GM19468 (cell line): ENCODE data around the gene IGF1.

Experiments used
- ATAC-seq: cut with Tn5 transposase; IDR thresholded peaks from one replicate; pipeline ENCODE4 v1.9.1; 2021; ENCODE audit warnings: mild to moderate bottlenecking, moderate library complexity, moderate number of reproducible peaks; ENCODE audit not compliant: unreplicated experiment; ENCODE audit errors: extremely low read depth

The IGF1 gene

GRCh38 chr12:102480406-102480805 is at the start of gene IGF1:
Gene IGF1 (minus strand): TSS chr12:102480563. CDS start chr12:102480381, 182 bp downstream.
- ATAC-seq, result no peak

DNA sequence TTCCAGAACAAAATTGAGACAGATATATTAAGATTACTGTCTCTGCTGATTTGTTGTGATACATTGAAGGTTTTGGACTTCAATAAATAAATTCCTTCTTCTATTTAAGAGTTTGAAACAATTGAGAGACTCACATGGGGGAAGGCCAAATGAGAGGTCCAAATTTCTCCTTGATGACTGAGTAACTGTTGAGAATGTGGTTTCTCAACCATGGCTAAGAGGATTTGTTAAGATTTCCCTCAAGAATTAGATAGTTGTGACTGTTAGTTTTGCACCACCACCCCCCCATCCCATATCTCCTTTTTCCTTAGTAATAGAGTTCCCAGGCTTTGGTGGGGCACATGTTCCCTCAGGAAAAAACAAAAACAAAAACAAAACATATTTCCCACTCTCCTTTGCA is 47.7 kb upstream of the IGF1 start:
- no peak for ATAC-seq

GRCh38 chr12:102527171-102527720 is 46.9 kb upstream of the IGF1 start:
- no peak for ATAC-seq

DNA sequence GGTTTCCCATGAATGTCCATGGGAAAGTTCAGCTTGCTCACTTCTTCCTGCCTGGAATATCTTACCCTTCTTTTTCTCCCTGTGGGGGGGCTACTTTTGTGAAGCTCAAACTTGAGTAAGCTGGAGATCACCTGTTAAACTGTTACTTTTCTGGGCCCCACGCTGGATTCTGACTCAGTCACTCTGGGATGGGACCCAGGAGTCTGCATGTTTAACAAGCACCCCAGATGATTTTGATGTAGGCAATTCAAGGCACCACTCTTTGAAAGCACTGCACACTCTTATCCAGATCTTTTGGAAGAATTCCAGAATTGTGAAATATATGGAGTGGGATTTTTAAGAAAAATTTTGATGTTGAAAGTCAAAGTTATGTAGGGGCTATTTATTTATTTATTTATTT is 46.3 kb upstream of the IGF1 start:
- no peak for ATAC-seq

DNA sequence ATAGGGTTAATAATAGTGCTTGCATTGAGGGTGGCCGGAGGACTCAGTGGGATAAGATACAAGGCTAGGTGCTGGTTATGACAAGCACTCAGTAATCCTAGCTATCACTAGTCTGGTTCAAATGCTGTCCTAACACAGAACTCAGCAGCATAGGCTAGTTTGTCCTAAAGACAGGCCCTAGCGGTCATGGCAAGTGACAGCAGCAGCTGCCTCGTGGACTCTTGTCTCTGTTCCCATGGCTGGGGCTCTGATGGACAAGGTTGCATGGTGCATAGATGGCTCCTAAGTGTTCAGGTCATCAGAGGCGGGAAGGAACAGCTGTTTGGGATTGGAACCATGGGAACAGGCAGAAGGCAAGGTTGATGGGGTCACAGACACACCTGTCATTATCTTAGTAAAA is 42.4 kb upstream of the IGF1 start:
- ATAC-seq, result no peak

GRCh38 chr12:102521662-102522277 is 41.4 kb upstream of the IGF1 start:
- no peak for ATAC-seq

GRCh38 chr12:102518871-102519270 is 38.5 kb upstream of the IGF1 start:
- ATAC-seq, result no peak

DNA sequence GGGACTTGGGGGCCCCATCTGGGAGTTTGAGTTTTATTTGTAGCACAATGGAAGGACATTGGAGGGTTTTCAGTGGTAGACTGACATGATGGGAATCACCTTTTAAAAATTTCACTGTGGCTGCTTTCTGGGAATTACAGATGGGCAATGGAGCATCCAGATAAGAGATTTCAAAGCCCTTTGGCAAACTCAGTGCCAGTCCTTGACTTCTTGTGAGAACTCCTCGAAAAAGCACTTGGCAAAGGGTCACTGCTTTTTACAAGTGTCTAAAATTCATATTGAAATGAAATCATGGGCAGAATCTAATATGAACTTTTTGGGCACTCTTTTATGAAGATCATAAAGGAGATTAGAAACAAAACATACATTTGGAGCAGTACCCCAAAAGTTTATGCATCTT is 34.3 kb upstream of the IGF1 start:
- no peak for ATAC-seq

GRCh38 chr12:102513739-102514138 is 33.4 kb upstream of the IGF1 start:
- no peak for ATAC-seq

GRCh38 chr12:102513272-102513671 is 32.9 kb upstream of the IGF1 start:
- ATAC-seq, result no peak

- no peak for ATAC-seq
These were observed 32.2 kb upstream of the IGF1 start for GRCh38 chr12:102512523-102512922.

DNA sequence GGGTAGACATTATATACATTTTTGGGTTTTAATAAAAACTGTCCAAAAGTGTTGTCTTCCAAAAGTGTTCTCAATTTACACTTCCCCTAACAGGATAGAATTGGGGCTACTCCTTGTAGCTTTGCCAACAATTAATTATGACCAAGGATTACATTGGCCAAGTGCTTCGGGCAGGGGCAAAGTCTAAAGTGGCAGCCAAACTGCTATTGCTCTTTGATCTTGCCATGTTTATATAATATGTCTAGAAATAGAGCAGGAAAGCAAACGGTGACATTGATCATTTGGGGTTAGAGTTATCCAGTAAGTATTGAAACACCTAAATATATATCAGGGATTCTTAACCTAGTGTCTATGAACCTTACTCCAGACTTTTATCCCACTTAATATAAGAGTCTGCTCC is 31.2 kb upstream of the IGF1 start:
- no peak for ATAC-seq

GRCh38 chr12:102510463-102510862 is 30.1 kb upstream of the IGF1 start:
- ATAC-seq, result no peak

- no peak for ATAC-seq
These were observed 29.7 kb upstream of the IGF1 start for GRCh38 chr12:102510031-102510430.

DNA sequence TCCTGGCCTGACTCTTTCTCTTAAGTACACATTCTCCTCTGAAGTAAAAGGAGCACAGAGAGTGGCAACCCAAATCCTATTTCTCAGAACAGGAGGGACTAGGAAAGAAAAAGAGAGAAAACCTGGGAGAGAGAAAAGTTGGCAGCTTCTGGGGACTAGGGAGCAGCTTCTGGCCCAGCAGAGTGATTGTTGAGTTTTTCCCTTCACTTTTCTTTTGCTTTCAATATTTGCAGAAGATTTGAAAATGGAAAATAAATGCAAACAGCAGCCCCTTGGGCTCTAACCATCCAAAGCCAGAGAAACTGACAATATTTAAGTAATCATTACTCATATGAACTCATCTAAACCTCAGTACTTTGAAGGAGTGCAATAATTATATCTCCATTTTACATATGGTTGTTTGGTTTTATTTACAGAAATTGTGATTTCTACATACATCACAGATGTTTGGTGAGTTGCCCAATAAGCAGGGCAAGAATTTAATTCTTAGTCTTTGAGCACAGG is 28.8 kb upstream of the IGF1 start:
- ATAC-seq, result no peak

GRCh38 chr12:102508052-102508451 is 27.7 kb upstream of the IGF1 start:
- ATAC-seq, result no peak

- ATAC-seq, result no peak
These were observed 26.9 kb upstream of the IGF1 start for GRCh38 chr12:102507301-102507700.

DNA sequence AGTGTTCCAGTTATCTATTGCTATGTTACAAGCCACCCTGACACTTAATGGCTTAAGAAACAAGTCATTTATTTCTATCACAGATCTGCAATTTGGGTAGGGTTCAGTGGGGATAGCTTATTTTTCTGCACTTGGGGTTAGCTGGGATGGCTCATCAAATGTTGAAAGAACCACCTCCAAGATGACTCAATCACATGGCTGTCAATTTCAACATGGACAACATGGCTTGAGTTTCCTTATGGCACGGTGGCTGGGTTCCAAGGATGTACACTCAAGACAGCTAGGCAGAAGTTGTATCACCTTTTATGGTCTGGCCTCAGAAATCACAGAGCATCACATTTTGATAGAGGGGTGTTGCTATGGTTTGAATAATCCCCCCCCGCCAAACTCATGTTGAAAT is 24.5 kb upstream of the IGF1 start:
- ATAC-seq, result no peak

DNA sequence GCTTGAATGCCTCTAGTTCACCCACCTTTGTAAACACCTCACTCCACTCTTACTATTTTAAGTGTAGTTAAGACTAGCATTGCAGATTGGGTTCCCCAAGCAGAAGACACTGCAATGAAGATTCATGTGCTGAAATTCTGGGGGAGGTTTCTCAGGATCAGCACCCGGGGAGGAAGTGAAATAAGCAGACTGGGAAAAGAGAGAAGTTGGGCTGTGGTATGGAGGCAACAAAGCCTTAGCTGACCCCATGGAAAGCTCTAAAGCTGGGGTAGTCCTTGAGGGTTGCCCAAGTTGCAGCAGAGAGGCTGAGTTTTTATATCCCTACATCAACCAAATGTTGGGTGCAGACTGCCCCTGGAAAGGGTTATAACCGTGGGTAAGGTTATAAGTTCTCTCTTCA is 23.9 kb upstream of the IGF1 start:
- ATAC-seq, result no peak

GRCh38 chr12:102503831-102504230 is 23.5 kb upstream of the IGF1 start:
- no peak for ATAC-seq

- ATAC-seq, result no peak
These were observed 22.8 kb upstream of the IGF1 start for GRCh38 chr12:102503056-102503681.

DNA sequence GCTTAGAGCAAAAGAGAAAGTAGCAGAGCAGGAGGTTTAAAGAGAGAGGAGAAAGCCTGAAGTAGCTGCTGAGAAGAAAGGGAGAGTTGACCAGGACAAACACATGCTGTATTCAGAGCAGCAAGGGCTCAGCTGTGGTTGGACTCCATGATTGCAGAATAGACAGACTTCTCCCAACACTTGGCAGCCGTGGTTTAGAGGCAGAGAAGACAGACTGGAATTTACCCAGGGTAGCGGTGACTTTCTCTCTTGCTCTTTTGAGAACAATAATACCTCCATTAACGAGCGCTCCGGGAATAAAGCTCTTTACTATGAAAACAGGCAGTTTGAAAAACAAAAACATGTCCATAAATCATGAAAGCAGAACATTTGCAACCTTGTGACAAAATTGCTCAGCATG is 21.4 kb upstream of the IGF1 start:
- ATAC-seq, result no peak
